Medulla oblongata (tissue), 1 donor: ENCODE results near the gene NCKAP5L.
"Not testable (repeated sequence)": the region's sequence is repeated elsewhere in the genome, so short reads cannot be mapped to it uniquely, and the experiment has no call there.

ENCODE experiments used
- DNase-seq: peaks from one replicate; pipeline ENCODE4 v3.0.0-alpha.2; 2015; ENCODE audit errors: extremely low spot score

Gene NCKAP5L

GRCh38 chr12:49798248-49798647, 30.0 kb downstream of the NCKAP5L start:
- DNase-seq = no peak

GRCh38 chr12:49797449-49797776, 30.8 kb downstream of the NCKAP5L start:
- no peak for DNase-seq

GRCh38 chr12:49796606-49797448, 31.4 kb downstream of the NCKAP5L start:
- no peak for DNase-seq

- no peak for DNase-seq
These were observed 32.1 kb downstream of the NCKAP5L start for GRCh38 chr12:49796155-49796554.

- no peak for DNase-seq
These were observed 32.5 kb downstream of the NCKAP5L start for GRCh38 chr12:49795654-49796105.

- no peak for DNase-seq
These were observed 33.2 kb downstream of the NCKAP5L start for GRCh38 chr12:49794811-49795653.

- no peak for DNase-seq
These were observed 34.2 kb downstream of the NCKAP5L start for GRCh38 chr12:49794021-49794420.

GRCh38 chr12:49793620-49794019, 34.6 kb downstream of the NCKAP5L start:
- DNase-seq = no peak

- no peak for DNase-seq
These were observed 35.1 kb downstream of the NCKAP5L start for GRCh38 chr12:49792976-49793580.

- DNase-seq = no peak
These were observed 35.8 kb downstream of the NCKAP5L start for GRCh38 chr12:49792181-49792970.

- DNase-seq = no peak
These were observed 36.5 kb downstream of the NCKAP5L start for GRCh38 chr12:49791700-49792099.

- DNase-seq = no peak
These were observed 37.3 kb downstream of the NCKAP5L start for GRCh38 chr12:49790741-49791555.

- DNase-seq = no peak
These were observed 38.2 kb downstream of the NCKAP5L start for GRCh38 chr12:49789992-49790391.

GRCh38 chr12:49787672-49788071, 40.5 kb downstream of the NCKAP5L start:
- no peak for DNase-seq

GRCh38 chr12:49784756-49785409, 43.3 kb downstream of the NCKAP5L start:
- no peak for DNase-seq

GRCh38 chr12:49783917-49784676, 44.1 kb downstream of the NCKAP5L start:
- DNase-seq = peak; percentile 70

- DNase-seq = not testable (repeated sequence)
These were observed 47.3 kb downstream of the NCKAP5L start for GRCh38 chr12:49780914-49781313.

- no peak for DNase-seq
These were observed 48.6 kb downstream of the NCKAP5L start for GRCh38 chr12:49779581-49779980.
